ENCODE measurements around the gene TAF11. TPM values are rescaled to one million over a fixed set of nuclear protein-coding genes. Genes with fewer than 3 reads are reported as not detected.

Gene TAF11
- total RNA-seq, 1 experiment from 2014 or later = 32.9 TPM

- intact Hi-C loops (cut with micrococcal nuclease; ENCODE audit: unreplicated experiment) = no loop called here
- ChIA-PET POLR2A (ENCODE audit: low non-redundant PET) (no interaction called here), CTCF (no interaction called here)
- TF ChIP-seq CTCF (conservative IDR thresholded peaks at IDR 0.05; ENCODE audit: low read depth, low read length) (no peak), EZH2 (IDR thresholded peaks at IDR 0.05; ENCODE audit: borderline replicate concordance, low read depth, low read length, poor library complexity, severe bottlenecking) (no peak)
- BruUV-seq (replicated peaks) = no TSS peak
- no peaks in the 10 kb centered on the region for H3K36me3 ChIP-seq (ENCODE audit: insufficient read depth, low read length, poor library complexity, severe bottlenecking)
- no peak overlapping the region for H3K4me3 ChIP-seq (ENCODE audit: low read depth, low read length, poor library complexity, severe bottlenecking)
- peaks cover 24% of the 10 kb centered on the region for H3K4me1 ChIP-seq (ENCODE audit: insufficient read depth, low read length, poor library complexity, severe bottlenecking)
- no peaks in the 10 kb centered on the region for H3K9me3 ChIP-seq (ENCODE audit: low read depth, low read length, poor library complexity, severe bottlenecking)
- DNase-seq (ENCODE audit: low spot score) = no peak
- no peaks in the 10 kb centered on the region for H3K27me3 ChIP-seq (replicated peaks; ENCODE audit: insufficient read depth, low read depth, low read length, poor library complexity)
- H3K27ac ChIP-seq (ENCODE audit: low read depth, low read length, poor library complexity, severe bottlenecking) = no peak overlapping the region
Measured at GRCh38 chr6:34920097-34920496, 32.3 kb upstream of the TAF11 start.

- Histone ChIP-seq H3K4me3 (ENCODE audit: low read depth, low read length, poor library complexity, severe bottlenecking) (no peak overlapping the region), H3K27ac (ENCODE audit: low read depth, low read length, poor library complexity, severe bottlenecking) (no peak overlapping the region), H3K27me3 (replicated peaks; ENCODE audit: insufficient read depth, low read depth, low read length, poor library complexity) (no peaks in the 10 kb centered on the region), H3K4me1 (ENCODE audit: insufficient read depth, low read length, poor library complexity, severe bottlenecking) (peaks cover 24% of the 10 kb centered on the region), H3K36me3 (ENCODE audit: insufficient read depth, low read length, poor library complexity, severe bottlenecking) (no peaks in the 10 kb centered on the region), H3K9me3 (ENCODE audit: low read depth, low read length, poor library complexity, severe bottlenecking) (no peaks in the 10 kb centered on the region)
- BruUV-seq (replicated peaks) = no TSS peak
- ChIA-PET CTCF (no interaction called here), POLR2A (ENCODE audit: low non-redundant PET) (no interaction called here)
- TF ChIP-seq EZH2 (IDR thresholded peaks at IDR 0.05; ENCODE audit: borderline replicate concordance, low read depth, low read length, poor library complexity, severe bottlenecking) = no peak
- no peak for TF ChIP-seq CTCF (conservative IDR thresholded peaks at IDR 0.05; ENCODE audit: low read depth, low read length)
- DNase-seq (ENCODE audit: low spot score) = peak; percentile 64
- intact Hi-C loops (cut with micrococcal nuclease; ENCODE audit: unreplicated experiment) = no loop called here
Measured at GRCh38 chr6:34919651-34920050, 31.8 kb upstream of the TAF11 start.

GRCh38 chr6:34917626-34918285 lies 29.9 kb upstream of the TAF11 start:
- TF ChIP-seq EZH2 (IDR thresholded peaks at IDR 0.05; ENCODE audit: borderline replicate concordance, low read depth, low read length, poor library complexity, severe bottlenecking) = no peak
- TF ChIP-seq CTCF (conservative IDR thresholded peaks at IDR 0.05; ENCODE audit: low read depth, low read length) = no peak
- POLR2A ChIA-PET (ENCODE audit: low non-redundant PET) = no interaction called here
- Histone ChIP-seq H3K27ac (ENCODE audit: low read depth, low read length, poor library complexity, severe bottlenecking) (peak overlapping the region; percentile 32), H3K36me3 (ENCODE audit: insufficient read depth, low read length, poor library complexity, severe bottlenecking) (no peaks in the 10 kb centered on the region), H3K4me1 (ENCODE audit: insufficient read depth, low read length, poor library complexity, severe bottlenecking) (peaks cover 27% of the 10 kb centered on the region), H3K27me3 (replicated peaks; ENCODE audit: insufficient read depth, low read depth, low read length, poor library complexity) (no peaks in the 10 kb centered on the region), H3K9me3 (ENCODE audit: low read depth, low read length, poor library complexity, severe bottlenecking) (no peaks in the 10 kb centered on the region), H3K4me3 (ENCODE audit: low read depth, low read length, poor library complexity, severe bottlenecking) (no peak overlapping the region)
- CTCF ChIA-PET = no interaction called here
- intact Hi-C loops (cut with micrococcal nuclease; ENCODE audit: unreplicated experiment) = no loop called here
- no peak for DNase-seq (ENCODE audit: low spot score)
- no TSS peak for BruUV-seq (replicated peaks)

Measured in A673 (cell line).